Measurements from ENCODE around the gene ERF.

ERF gene

GRCh38 chr19:42217520-42218437, 37.1 kb downstream of the ERF start, which contains the start of gene DEDD2:
Gene DEDD2 (minus strand): TSS chr19:42217677. CDS start chr19:42217007, 670 bp downstream.
- TF ChIP-seq JUND (IDR thresholded peaks at IDR 0.05; ENCODE audit: low read depth), result no peak
- DNase-seq (ENCODE audit: low read depth in 1 of 2, low spot score in 1 of 2), result peak; percentile 85 to 96
- in situ Hi-C loops (cut with HindIII; ENCODE audit: low pct_unique_long_range_greater_than_20kb, low sequenced_read_pairs), result no loop called here

- DNase-seq (ENCODE audit: low read depth in 1 of 2, low spot score in 1 of 2), result peak in 1 of 2 experiments; percentile 32
- in situ Hi-C loops (cut with HindIII; ENCODE audit: low pct_unique_long_range_greater_than_20kb, low sequenced_read_pairs), result no loop called here
- no peak for TF ChIP-seq JUND (IDR thresholded peaks at IDR 0.05; ENCODE audit: low read depth)
These were observed 38.0 kb downstream of the ERF start for GRCh38 chr19:42216653-42217519.

- in situ Hi-C loops (cut with HindIII; ENCODE audit: low pct_unique_long_range_greater_than_20kb, low sequenced_read_pairs), result no loop called here
- no peak for TF ChIP-seq JUND (IDR thresholded peaks at IDR 0.05; ENCODE audit: low read depth)
- DNase-seq (ENCODE audit: low read depth in 1 of 2, low spot score in 1 of 2), result no peak
These were observed 40.0 kb downstream of the ERF start for GRCh38 chr19:42214810-42215485.

GRCh38 chr19:42212886-42213285, 42.0 kb downstream of the ERF start:
- in situ Hi-C loops (cut with HindIII; ENCODE audit: low pct_unique_long_range_greater_than_20kb, low sequenced_read_pairs), result no loop called here
- no peak for TF ChIP-seq JUND (IDR thresholded peaks at IDR 0.05; ENCODE audit: low read depth)
- no peak for DNase-seq (ENCODE audit: low read depth in 1 of 2, low spot score in 1 of 2)

- DNase-seq (ENCODE audit: low read depth in 1 of 2, low spot score in 1 of 2), result no peak
- TF ChIP-seq JUND (IDR thresholded peaks at IDR 0.05; ENCODE audit: low read depth), result no peak
- in situ Hi-C loops (cut with HindIII; ENCODE audit: low pct_unique_long_range_greater_than_20kb, low sequenced_read_pairs), result no loop called here
These were observed 46.3 kb downstream of the ERF start for GRCh38 chr19:42208612-42209011.

GRCh38 chr19:42207767-42208271, 47.1 kb downstream of the ERF start:
- DNase-seq (ENCODE audit: low read depth in 1 of 2, low spot score in 1 of 2), result no peak
- no peak for TF ChIP-seq JUND (IDR thresholded peaks at IDR 0.05; ENCODE audit: low read depth)
- in situ Hi-C loops (cut with HindIII; ENCODE audit: low pct_unique_long_range_greater_than_20kb, low sequenced_read_pairs), result no loop called here

- no peak for TF ChIP-seq JUND (IDR thresholded peaks at IDR 0.05; ENCODE audit: low read depth)
- no peak for DNase-seq (ENCODE audit: low read depth in 1 of 2, low spot score in 1 of 2)
- in situ Hi-C loops (cut with HindIII; ENCODE audit: low pct_unique_long_range_greater_than_20kb, low sequenced_read_pairs), result no loop called here
These were observed 47.8 kb downstream of the ERF start for GRCh38 chr19:42206871-42207755.

GRCh38 chr19:42204664-42205063, 50.3 kb downstream of the ERF start:
- TF ChIP-seq JUND (IDR thresholded peaks at IDR 0.05; ENCODE audit: low read depth), result no peak
- in situ Hi-C loops (cut with HindIII; ENCODE audit: low pct_unique_long_range_greater_than_20kb, low sequenced_read_pairs), result no loop called here
- no peak for DNase-seq (ENCODE audit: low read depth in 1 of 2, low spot score in 1 of 2)

GRCh38 chr19:42203700-42204099, 51.2 kb downstream of the ERF start:
- no peak for DNase-seq (ENCODE audit: low read depth in 1 of 2, low spot score in 1 of 2)
- no peak for TF ChIP-seq JUND (IDR thresholded peaks at IDR 0.05; ENCODE audit: low read depth)
- in situ Hi-C loops (cut with HindIII; ENCODE audit: low pct_unique_long_range_greater_than_20kb, low sequenced_read_pairs), result no loop called here

GRCh38 chr19:42202290-42202880, 52.5 kb downstream of the ERF start:
- DNase-seq (ENCODE audit: low read depth in 1 of 2, low spot score in 1 of 2), result no peak
- in situ Hi-C loops (cut with HindIII; ENCODE audit: low pct_unique_long_range_greater_than_20kb, low sequenced_read_pairs), result no loop called here
- no peak for TF ChIP-seq JUND (IDR thresholded peaks at IDR 0.05; ENCODE audit: low read depth)

Measured in T47D (cell line).